GM20431 (cell line): ENCODE measurements around the gene RNF145.
"Not testable (repeated sequence)": the region's sequence is repeated elsewhere in the genome, so short reads cannot be mapped to it uniquely, and the experiment has no call there.

Experiments used
- in situ Hi-C: fragments of 300-500 bp; cut with MseI, MboI; formaldehyde crosslinking; loops from one replicate; pipeline ENCODE4 v1.15.0; 2020; ENCODE audit warnings: low sequenced_read_pairs; ENCODE audit not compliant: unreplicated experiment

The RNF145 gene, protein sequence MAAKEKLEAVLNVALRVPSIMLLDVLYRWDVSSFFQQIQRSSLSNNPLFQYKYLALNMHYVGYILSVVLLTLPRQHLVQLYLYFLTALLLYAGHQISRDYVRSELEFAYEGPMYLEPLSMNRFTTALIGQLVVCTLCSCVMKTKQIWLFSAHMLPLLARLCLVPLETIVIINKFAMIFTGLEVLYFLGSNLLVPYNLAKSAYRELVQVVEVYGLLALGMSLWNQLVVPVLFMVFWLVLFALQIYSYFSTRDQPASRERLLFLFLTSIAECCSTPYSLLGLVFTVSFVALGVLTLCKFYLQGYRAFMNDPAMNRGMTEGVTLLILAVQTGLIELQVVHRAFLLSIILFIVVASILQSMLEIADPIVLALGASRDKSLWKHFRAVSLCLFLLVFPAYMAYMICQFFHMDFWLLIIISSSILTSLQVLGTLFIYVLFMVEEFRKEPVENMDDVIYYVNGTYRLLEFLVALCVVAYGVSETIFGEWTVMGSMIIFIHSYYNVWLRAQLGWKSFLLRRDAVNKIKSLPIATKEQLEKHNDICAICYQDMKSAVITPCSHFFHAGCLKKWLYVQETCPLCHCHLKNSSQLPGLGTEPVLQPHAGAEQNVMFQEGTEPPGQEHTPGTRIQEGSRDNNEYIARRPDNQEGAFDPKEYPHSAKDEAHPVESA

GRCh38 chr5:159209438-159210209, at the start of gene RNF145:
Gene RNF145 (minus strand): TSS chr5:159209553. CDS start chr5:159203617, 5,936 bp downstream.
- in situ Hi-C loops, result no loop called here

DNA sequence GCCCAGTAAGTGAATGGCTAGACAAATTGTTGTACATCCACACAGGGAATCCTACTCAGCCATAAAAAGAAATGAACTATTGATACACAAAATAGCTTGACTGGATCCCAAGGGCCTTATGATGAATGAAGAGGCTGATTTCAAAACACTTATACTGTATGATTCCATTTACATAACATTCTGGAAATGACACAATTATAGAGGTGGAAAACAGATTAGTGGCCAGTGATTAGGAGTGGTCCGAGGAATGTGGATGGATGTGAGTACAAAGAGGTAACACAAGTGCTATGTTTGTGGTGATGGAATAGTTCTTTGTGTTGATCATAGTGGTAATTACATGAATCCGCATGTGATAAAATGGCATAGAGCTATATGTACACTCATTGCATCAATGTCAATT, 49.0 kb upstream of the RNF145 start:
- in situ Hi-C loops, result no loop called here

DNA sequence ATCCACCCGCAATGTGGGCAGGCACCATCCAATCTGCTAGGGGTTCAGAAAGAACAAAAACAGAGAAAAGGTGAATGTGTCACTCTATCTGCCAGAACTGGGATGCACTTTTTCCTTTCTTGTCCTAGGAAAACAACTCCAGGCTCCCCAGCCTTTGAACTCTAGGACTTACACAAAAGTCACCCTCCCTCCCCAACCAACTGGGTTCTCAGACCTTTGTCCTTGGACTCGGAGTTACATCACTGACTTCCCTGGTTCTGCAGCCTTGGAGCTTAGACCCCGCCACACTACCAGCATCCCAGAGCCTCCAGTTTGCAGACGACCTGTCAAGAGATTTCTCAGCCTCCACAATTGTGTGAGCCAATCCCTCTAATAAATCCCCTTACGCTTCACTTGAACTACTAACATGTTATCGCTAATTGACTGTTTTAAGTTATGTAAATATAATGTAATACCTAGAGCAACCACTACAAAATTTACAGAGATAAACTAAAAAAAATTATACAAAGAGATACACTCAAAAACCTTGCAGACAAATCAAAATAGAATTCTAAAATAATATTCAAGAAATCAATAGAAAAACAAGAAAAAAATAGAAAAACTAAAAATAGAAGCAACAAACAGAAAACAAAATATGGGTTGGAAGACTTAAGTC, 48.4 kb upstream of the RNF145 start:
- in situ Hi-C loops, result no loop called here

GRCh38 chr5:159257007-159257406, 47.7 kb upstream of the RNF145 start:
- in situ Hi-C loops, result no loop called here

GRCh38 chr5:159252195-159252594, 42.8 kb upstream of the RNF145 start:
- in situ Hi-C loops, result no loop called here

DNA sequence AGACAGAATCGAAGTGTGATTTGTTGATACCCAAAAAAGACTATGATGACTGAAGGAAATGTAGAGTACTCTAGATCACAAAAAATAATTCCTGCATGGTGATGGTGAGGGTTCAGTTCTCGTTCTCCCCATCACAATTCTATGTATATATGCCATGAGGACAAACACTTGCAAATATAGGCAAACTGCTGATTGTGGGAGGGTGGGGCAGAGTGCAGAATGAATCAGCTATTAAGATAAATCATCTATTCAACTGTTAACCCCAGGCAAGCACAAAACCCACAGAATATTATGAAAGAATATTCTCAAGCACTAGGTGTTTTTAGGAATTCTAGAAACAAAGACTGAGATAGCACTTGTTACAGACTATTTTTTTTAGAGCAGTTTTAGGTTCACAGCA, 39.8 kb upstream of the RNF145 start:
- in situ Hi-C loops, result no loop called here

DNA sequence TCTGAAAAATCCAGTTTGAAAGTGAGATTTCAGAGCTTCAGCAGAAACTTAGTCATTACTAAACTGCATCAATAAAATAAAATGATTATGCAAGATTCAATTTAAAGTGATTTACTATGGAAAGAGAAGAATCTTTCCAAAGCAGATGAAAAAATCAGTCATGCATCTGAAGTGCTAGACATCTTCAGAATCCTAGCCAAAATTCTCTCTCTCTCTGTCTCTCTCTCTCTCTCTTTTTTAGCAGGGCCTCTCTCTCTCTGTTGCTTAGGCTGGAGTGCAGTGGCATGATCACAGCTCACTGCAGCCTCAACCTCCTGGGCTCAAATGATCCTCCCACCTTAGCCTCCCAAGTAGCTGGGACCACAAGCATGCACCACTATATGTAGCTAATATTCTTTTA, 35.5 kb upstream of the RNF145 start:
- in situ Hi-C loops, result no loop called here

GRCh38 chr5:159244163-159244562, 34.8 kb upstream of the RNF145 start:
- in situ Hi-C loops, result no loop called here

DNA sequence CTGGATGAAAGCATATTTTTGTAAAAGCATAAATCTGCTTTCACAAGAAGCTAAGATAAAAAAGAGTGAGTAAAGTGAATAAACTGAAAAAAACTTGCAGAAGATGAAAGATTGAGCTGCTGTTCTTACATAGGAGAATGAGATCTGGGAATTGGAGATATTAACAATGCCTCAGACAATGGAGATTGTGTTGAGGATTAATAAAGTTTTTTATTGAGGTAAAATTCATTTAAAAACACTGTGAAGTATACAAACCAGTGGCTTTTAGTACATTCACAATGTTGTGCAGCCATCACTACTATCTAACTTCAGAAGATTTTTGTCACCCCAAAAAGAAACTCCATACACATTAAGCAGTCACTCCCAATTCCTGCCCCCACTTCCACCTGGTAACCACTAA, 34.0 kb upstream of the RNF145 start:
- in situ Hi-C loops, result no loop called here

DNA sequence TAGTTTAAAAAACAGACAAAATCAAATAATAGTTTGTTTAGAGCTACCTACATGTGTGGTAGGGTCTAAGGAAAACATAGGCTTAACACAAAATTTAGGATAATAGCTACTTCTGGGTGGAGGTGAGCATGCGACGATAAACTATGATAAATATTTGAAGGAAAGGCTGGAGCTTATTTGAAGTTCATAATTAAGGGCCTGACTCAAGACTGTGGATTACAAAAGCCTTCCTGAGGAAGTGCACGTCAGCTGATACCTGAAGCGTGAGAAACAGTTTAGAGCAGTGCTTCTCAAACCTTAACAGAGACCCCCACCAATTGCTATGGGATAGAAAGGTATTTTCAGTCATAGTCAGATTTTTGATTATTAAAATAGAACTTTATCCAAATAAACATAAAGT, 33.3 kb upstream of the RNF145 start:
- in situ Hi-C loops, result no loop called here

- in situ Hi-C loops, result no loop called here
Measured at GRCh38 chr5:159241946-159242552, 32.7 kb upstream of the RNF145 start.

- in situ Hi-C loops, result no loop called here
Measured at GRCh38 chr5:159240301-159240870, 31.0 kb upstream of the RNF145 start.

DNA sequence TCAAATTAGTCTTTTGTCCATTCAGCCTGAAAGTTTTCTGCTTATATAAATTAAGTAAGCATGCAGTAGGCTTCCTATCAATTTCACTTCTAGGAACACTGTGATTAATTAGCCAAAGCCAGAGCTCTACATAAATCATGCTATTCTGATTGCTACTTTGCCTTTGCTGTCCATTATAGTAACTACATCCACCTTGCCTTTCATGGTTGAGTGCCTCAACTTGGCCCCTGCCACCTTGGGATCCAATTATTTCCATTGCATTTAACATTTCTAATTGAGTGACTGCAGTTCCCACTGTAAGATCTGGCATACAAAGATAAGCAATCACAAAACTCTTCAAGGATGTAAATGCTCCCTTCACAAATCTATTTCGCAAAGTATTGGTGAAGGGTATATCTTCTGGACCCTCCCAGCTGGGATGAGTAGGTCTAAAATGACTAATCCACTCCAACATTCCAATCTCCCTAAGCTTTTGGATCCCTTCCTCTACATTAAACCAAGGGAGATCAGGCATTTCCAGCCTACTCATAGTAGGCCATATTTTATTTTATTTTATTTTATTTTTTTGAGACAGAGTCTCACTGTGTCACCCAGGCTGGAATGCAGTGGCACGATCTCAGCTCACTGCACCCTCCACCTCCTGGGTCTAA, 26.6 kb upstream of the RNF145 start:
- in situ Hi-C loops, result not testable (repeated sequence)

GRCh38 chr5:159231167-159231566, 21.8 kb upstream of the RNF145 start:
- in situ Hi-C loops, result no loop called here

DNA sequence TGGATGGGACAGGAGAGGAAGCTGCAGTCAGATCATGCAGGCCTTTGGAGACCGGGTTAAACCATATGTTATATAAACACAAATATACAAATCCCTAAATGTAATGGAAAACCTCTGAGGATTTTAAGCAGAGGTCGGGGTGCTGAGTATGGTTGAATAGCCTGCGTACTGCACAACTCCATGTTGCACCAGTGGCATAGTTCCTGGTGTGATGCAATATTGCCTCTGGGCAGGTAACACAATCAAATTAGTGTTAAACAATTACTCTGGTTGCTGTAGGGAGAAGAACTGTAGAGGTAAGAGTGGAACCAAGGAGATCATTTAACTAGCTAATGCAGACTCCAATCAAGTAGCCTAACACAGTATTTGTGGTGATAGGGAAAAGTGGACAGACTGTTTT, 21.3 kb upstream of the RNF145 start:
- in situ Hi-C loops, result no loop called here

GRCh38 chr5:159228097-159228496, 18.7 kb upstream of the RNF145 start:
- in situ Hi-C loops, result not testable (repeated sequence)

DNA sequence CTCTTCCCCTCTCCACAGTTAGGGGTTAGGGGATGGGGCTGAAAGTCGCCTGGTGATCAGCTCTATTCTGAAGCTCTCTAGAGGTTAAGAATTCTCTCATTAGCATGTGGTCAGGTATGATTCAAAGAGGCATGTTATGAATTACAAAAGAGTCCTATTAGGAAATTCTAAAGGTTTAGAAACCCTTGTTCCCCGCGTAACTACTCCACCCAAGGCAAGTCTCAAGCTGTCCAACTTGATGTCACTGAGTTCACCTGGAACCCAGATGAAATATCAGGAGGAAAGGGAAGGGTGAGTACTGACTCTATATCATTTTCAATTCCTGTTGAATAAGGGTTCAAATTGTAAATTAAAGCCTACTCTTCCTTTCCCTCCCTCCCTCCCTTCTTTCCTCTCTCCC, 18.1 kb upstream of the RNF145 start:
- in situ Hi-C loops, result no loop called here

GRCh38 chr5:159226451-159226850, 17.1 kb upstream of the RNF145 start:
- in situ Hi-C loops, result no loop called here

DNA sequence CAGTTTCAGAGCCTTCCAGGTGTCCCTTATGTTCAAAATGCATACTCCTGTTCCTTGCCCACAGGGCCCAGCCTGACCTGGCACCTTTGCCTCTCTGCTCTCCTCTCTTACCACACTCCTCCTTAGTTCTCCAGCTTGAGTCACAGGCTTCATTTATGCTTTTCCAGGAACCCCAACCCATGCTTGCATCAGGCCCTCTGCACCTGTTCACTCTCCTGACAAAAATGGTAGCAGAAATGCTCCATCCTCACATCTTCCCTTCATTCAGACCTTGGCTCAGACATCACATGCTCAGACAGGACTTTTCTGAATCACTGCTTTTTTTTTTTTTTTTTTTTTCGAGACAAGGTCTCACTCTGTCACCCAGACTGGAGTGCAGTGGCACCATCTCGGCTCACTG, 15.1 kb upstream of the RNF145 start:
- in situ Hi-C loops, result no loop called here
